IPS-18c (cell line): ENCODE measurements around the gene SNX1.

Source experiments
- H3K4me3 ChIP-seq: 2 replicates; pipeline ENCODE4 v1.7.0; 2013; ENCODE audit warnings: low read depth, mild to moderate bottlenecking, low read length, moderate library complexity; ENCODE audit not compliant: insufficient read depth
- H3K9me3 ChIP-seq: one replicate; pipeline ENCODE4 v1.6.1; 2013; ENCODE audit warnings: mild to moderate bottlenecking, low read length, moderate library complexity; ENCODE audit not compliant: control insufficient read depth, insufficient read depth

The SNX1 gene

DNA sequence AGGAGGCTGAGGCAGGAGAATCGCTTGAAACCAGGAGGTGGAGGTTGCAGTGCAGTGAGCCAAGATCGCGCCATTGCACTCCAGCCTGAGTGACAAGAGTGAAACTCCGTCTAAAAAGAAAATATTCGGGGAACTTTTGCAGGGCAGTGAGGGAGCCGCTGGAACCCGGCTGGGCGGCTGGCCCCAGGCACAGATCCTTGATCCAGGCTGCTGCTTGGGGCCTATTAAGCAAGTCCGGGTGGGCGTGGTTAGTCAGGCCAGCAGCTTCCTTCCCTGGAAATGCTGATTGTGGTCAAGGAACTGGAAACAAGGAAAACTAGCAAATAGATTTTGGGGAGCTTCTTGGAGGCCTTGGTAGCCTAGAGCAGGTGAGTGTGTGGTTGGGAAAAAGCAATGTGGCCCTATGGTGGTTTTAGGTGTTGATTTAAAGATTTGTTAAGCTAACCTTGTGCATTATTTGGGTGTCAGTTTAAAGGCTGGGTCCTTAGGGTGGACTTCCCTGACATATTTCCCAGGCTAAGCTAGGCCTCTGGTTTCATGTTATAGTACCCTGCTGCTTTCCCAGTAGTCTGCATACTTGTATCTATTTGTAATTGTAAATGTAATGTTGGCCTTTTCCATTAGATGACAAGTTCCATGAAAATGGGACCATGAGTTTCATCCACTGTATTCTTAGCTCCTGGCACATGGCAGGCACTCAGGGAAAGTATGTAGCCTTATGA lies 38.0 kb downstream of the SNX1 start:
- H3K4me3 ChIP-seq: no peak overlapping the region
- no peaks in the 10 kb centered on the region for H3K9me3 ChIP-seq

DNA sequence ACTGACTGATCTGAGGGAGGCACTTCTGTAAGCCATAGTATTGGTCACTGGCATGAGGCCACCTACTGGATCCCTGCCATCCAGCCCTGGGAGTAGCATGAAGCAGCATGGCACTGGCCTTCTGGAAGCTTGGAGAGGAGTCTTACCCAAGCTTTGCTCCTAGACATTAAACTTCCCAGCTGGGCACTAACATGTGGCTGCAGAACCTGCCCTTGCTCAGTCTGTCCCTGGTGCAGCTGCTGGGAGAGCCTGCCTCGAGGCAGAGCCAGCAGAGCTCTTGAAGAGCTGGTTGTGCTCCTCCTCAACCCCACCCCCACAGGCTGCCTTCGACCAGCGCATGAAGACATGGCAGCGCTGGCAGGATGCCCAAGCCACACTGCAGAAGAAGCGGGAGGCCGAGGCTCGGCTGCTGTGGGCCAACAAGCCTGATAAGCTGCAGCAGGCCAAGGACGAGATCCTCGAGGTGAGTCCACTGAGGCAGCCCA lies 38.6 kb downstream of the SNX1 start:
- H3K4me3 ChIP-seq: no peak overlapping the region
- H3K9me3 ChIP-seq: no peaks in the 10 kb centered on the region

DNA sequence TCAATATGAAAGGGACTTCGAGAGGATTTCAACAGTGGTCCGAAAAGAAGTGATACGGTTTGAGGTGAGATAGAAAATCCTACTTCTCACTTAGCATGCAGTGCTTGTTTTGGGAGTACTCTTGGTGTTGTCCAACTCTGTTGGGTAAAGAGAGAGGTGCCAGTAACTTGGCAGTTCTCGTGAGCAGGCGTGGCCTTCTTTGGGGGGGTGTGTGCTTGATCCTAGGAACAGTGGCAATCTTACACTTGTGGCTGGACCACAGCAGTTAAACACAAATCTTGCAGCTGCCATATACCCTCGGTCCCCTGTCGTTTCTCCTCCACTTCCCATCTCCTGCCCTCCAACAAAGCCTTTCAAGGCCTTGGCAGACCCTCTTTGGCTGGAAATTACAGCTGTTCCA lies 40.6 kb downstream of the SNX1 start:
- Histone ChIP-seq H3K9me3 (no peaks in the 10 kb centered on the region), H3K4me3 (no peak overlapping the region)

DNA sequence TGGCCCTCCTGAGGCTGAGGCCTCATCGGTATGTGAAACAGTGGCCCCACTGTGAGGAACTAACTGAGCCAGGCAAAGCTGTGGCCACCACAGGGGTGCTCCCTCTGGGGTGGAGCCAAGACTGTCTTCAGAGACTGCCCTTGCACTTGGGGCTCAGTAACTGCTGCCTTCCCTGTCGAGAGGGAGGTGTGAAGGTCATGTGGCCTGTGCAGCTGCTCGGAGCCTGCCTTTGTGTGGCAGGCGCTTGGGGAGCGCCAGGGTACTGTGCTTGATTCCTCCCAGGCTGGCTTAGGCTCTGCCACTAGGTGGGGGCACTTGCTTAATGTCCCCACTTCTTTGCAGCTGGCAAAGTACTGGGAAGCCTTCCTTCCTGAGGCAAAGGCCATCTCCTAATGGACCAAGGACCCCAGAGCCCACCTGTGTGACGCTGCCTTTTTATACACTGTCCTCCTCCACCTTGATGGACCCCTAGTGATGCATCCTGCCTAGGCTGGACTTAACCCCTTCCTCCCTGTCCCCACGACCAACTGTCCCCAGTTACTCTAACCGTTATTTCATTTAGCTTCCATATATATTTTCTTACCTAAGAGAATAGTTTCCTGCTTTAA lies 41.5 kb downstream of the SNX1 start:
- H3K4me3 ChIP-seq: no peak overlapping the region; the same call in 1 of the 2 replicates
- H3K9me3 ChIP-seq: no peaks in the 10 kb centered on the region

DNA sequence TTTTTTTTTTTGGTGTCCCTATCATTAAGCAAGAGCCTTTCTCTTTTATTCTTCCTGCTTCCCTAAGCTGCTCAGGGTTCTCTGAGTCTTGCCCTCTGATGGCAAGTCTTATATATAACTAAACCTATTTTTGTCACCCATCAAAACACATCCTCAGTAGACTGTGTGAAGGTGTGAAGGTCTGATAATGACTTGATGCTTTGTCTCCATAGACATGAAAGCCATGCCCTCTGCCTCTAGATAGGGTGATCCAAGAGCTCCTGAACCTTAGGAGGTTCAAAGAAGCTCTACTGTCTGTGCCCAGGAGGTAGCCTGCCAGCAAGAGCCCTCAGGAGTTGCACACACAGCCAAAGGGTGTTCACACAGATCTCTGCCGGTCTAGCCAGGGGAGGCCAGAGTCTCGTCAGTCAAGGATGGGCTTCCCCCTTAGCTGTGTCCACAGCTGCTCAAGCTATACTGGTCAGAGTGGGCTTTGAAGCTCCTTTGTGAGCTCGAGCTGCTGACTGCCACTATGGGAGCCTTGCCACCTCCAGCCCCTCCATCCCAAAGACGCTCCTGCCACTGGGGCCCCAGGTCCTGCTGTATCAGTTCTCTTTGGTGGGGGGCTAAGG lies 42.7 kb downstream of the SNX1 start:
- H3K9me3 ChIP-seq: no peaks in the 10 kb centered on the region

DNA sequence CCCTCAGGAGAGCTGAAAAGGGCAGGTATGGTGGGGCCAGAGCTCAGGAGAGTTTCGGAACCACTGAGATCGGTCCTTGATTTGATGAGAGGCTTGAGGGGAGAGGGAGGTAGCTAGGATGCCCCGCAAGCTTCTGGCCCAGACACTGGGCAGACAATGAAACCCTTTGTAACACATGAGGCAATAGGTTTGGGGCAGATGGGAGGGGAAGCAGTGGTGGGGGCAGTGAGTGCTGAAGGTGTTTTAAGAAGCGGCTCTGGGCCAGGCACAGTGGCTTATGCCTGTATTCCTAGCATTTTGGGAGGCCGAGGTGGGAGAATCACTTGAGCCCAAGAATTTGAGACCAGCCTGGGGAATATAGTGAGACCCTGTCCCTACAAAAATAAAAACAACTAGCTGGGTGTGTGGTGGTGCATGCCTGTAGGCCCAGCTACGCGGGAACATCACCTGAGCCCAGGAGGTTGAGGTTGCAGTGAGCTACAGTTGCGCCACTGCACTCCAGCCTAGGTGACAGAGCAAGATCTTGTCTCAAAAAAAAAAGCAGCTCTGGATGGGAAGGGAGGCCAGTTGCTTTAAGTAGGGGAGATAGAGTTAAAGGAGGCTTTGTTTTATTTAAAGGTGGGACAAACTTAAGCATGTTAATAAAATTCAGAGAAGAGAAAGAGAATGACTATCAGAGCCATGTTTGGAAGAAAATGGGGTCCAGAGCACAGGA lies 46.2 kb downstream of the SNX1 start:
- no peak overlapping the region for H3K4me3 ChIP-seq
- H3K9me3 ChIP-seq: no peaks in the 10 kb centered on the region

More for the DNA sequence above, 42.7 kb downstream of the SNX1 start:
- no peak overlapping the region for H3K4me3 ChIP-seq

DNA sequence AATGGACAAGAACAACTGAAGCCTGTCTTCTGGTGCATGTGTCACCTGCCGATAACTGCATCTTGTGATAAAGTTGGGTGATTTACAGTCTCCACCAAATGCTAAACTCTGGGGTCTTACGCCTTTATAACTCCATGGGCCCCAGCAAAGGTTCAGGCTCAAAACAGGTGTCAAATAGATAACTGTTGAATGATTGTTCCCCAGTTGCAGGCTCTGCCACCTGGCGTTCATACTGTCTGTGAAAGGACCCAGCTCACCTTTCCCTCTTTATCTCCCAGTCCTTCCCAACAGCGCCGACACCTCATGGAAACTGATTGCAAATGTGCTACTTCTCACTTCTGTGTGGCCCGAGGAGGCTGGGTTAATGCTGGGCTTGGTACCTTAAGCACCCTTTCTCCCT lies 47.5 kb downstream of the SNX1 start:
- Histone ChIP-seq H3K9me3 (no peaks in the 10 kb centered on the region), H3K4me3 (no peak overlapping the region)

DNA sequence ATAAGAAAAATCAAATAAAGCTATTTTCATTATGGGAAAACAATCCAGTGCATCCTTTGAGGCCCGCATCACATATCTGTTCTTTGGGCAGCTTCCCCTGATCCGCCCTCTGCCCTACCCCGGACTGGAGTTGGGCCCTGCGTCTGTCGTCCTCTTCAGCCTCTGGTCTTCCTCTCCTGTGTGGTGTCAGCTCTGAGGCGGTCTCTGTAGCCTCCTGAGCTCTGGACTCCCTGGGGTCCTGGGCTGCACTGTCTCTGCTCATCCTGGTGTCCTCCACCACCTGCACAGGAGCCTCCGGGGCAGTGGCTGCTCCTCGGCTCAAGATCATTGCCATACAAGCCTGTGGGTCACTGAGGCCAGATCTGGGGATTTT lies 48.4 kb downstream of the SNX1 start:
- Histone ChIP-seq H3K4me3 (no peak overlapping the region), H3K9me3 (no peaks in the 10 kb centered on the region)

DNA sequence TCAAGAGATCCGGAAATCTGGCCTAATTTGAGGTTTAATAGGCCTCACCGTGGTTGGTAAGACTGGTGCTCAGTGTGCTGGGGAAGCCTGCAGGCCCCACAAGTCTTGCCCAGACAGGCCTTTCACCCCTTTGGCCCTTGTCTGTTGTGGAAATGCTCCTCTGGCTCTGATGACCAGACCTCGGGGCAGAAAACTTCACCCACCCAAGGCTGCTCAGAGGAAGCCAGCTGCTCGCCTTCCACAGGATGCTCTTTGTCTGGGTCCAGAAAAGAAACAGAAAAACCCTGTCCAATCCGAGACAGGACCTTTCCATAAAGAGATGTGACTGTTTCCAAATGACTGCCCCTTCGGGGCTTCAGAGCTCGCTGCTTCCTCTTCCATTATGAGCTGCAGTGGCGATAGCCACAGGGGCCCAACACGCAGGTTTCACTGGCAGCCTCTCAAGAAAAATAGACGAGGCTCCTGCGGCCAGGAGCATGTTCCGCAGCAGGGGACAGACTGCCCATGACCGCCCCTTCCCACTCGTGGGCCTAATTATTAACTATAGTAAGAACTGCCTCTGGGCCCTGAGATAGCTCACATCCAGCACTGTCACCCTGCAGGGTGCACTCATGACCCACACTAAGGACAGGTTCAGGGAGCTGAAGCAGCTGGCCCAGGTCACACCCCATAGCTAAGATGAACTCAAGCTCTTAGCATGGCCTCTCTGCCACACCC lies 48.9 kb downstream of the SNX1 start:
- no peaks in the 10 kb centered on the region for H3K9me3 ChIP-seq
- H3K4me3 ChIP-seq: no peak overlapping the region

DNA sequence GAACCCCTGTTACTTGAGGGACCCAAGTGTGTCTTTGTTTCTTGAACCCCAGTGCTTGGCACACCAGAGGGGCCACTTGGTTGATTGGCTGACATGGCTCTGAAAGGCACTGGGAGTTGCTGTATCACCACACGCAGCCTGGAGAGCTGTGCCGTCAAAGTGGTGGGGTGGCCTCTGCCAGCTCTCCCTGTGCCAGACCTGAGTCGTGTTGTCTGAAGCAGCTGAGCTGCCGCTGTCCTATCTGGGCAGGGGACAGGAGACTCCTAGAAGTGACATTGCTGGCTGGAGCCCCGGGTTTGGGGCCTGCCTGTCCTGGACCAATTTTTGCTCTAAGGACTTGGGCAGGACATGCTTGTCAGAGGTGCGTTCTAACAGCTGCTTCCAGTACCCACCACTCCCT lies 50.3 kb downstream of the SNX1 start:
- Histone ChIP-seq H3K9me3 (no peaks in the 10 kb centered on the region), H3K4me3 (no peak overlapping the region)

DNA sequence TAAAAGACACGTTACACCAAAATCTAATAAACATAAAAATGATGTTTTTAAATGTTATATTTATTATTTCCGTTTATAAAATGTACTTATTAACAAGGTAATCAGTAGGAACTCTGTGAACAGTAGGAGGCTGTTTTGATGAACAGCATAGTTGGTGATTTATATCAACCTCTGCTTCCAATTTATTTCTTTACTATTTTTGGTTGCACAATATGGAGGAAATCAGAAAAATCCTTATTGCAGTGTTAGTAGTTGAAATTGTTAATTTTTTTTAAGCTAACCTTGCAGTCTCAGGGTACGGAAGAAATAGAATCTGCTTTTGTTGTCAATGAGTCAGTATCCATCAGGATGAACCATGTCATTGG lies 50.7 kb downstream of the SNX1 start:
- H3K4me3 ChIP-seq: no peak overlapping the region

DNA sequence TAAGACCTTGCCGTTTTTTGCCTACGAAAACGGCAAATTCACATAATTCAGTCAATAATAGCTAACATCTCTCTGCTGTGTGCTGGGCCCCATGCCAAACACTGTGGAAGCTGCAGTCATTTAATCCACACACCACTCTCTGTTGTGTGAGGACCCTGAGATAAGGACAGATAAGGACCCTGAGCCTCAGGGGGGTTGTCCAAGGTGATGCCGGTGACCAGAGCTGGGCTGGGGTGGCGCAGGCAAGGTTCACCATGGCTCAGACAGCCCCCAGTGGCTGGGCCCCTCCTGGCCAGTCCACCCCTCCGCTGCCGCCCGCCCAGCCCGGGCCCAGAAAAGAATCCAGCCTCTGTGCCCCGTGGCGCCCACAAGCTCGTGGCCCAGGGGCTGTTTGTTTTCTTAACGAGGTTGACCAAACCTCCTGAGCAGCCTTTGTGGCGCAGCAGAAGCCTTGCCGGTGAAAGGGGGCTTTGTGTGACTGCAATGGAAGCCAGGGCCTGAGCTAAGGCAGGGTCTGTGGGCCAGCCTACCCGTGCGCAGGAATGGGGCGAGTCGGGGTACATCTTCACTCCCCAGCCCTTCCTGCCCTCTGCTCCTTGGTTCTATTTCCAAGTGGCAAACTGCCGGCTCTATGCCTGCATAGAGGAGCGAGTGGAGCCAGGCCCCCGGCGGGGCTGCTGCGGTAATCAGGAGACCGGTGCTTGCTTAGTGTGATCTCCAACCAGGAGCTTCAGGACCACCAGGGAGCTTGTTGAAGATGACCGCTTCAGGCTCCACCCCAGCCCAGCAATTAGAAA lies 51.3 kb downstream of the SNX1 start:
- no peak overlapping the region for H3K4me3 ChIP-seq
- H3K9me3 ChIP-seq: no peaks in the 10 kb centered on the region

More for the DNA sequence above, 50.7 kb downstream of the SNX1 start:
- no peaks in the 10 kb centered on the region for H3K9me3 ChIP-seq

DNA sequence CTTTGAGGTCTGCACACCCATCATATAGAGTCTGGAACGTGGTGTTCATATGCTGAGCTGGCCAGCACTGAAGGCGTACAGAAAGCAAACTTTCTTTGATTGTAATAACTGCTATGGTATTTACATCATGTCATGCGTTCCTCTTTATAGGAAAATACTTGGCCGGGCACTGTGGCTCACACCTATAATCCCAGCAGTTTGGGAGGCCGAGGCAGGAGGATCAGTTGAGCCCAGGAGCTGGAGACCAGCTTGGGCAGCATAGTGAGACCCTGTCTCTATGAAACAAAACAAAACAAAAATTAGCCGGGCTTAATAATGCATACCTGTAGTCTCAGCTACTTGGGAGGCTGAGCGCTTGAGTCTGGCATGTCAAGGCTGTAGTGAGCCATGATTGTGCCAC lies 52.4 kb downstream of the SNX1 start:
- Histone ChIP-seq H3K4me3 (no peak overlapping the region), H3K9me3 (no peaks in the 10 kb centered on the region)

DNA sequence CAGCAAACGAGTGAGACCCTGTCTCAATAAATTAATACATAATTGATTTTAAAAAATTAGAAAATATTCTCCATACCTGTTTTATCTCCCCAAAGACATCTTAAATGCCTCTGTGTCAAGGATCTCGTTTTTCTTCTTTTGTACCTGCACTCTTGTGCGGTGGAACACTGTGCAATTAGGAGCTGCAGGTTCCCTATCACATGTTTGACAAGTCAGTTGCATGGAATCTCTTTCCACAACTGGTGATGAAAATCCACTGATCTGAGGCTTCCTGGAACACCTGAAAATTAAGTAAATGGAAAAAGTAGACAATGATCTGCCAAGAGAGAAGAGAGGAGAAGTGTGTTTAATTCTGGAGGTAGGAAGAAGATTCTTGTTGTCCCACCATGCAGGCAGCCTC lies 52.8 kb downstream of the SNX1 start:
- no peaks in the 10 kb centered on the region for H3K9me3 ChIP-seq
- no peak overlapping the region for H3K4me3 ChIP-seq

DNA sequence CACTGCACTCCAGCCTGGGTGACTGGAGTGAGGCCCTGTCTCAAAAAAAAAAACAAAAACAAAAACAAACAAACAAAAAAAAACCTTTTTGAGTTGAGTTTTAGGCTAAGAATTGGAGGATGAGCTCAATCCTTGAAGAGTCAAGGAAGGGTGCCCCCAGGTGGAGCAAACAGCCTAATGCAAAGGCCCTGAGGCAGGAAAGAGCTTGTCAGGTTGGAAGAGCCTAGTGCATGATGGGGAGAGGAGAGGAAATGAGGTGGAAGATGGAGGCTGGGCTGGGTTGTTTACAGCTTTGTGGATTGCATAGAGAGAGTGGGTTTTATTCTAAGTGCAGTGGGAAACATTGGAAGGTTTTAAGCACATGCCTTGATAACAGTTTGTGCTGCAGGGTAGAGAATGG lies 53.6 kb downstream of the SNX1 start:
- H3K9me3 ChIP-seq: no peaks in the 10 kb centered on the region

DNA sequence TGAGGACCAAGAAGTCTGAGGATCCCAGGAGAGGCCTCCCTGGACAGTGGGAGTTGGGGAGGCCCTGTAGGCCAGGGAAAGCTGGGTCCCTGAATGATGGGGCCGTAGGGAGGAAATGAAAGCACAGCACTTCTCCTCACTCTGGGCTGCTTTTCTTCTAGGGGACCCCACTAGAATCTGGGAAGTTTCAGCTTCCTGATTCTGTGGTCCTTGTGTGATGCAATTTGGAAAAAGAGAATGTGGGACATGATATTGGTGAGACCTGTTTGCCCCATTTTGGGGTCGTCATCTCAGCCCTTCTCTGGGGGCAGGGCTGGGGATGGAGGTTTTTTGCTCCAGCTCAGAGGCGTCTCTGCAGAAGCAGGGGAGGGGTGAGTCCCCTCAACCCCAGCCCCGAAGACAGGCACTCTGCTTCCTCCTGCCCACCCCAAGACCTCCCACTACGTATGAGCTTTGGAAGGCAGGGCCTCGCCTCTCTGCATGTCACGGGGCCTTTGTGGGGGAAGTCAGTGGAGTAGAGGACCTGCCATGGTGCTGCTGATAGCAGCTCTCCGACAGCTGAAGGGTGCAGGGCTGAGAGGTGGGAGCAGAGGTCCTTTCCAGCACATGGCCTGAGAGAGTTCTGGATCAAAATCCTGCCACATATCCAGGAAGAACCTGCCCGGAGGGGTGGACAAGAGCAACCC lies 54.3 kb downstream of the SNX1 start:
- Histone ChIP-seq H3K4me3 (no peak overlapping the region), H3K9me3 (no peaks in the 10 kb centered on the region)

More for the DNA sequence above, 53.6 kb downstream of the SNX1 start:
- no peak overlapping the region for H3K4me3 ChIP-seq
